ENCODE data around the gene SDK1.
"Not testable (repeated sequence)": the region's sequence is repeated elsewhere in the genome, so short reads cannot be mapped to it uniquely, and the experiment has no call there.

SDK1 gene

DNA sequence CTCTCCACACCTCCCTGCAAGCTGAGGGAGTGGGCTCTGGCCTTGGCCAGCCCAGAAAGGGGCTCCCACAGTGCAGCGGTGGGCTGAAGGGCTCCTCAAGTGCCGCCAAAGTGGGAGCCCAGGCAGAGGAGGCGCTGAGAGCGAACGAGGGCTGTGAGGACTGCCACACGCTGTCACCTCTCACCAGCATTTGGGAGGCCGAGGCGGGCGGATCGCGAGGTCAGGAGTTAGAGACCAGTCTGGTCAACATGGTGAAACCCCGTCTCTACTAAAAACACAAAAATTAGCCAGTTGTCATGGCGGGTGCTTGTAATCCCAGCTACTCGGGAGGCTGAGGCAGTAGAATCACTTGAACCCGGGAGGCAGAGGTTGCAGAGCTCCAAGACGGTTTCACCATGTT is 1013.3 kb downstream of the SDK1 start:
- not testable (repeated sequence) for DNase-seq (ENCODE audit: low read depth in 2 of 2)

All from activated CD4-positive, alpha-beta T cell treated with anti-CD3 and anti-CD28 coated beads for 24 hours (primary cell).